GM21717 (cell line): ENCODE measurements around the gene FAM43A.

ENCODE experiments used
- ATAC-seq: cut with Tn5 transposase; IDR thresholded peaks from one replicate; pipeline ENCODE4 v1.9.1; 2021; ENCODE audit warnings: mild to moderate bottlenecking, moderate library complexity; ENCODE audit not compliant: unreplicated experiment

Gene FAM43A

DNA sequence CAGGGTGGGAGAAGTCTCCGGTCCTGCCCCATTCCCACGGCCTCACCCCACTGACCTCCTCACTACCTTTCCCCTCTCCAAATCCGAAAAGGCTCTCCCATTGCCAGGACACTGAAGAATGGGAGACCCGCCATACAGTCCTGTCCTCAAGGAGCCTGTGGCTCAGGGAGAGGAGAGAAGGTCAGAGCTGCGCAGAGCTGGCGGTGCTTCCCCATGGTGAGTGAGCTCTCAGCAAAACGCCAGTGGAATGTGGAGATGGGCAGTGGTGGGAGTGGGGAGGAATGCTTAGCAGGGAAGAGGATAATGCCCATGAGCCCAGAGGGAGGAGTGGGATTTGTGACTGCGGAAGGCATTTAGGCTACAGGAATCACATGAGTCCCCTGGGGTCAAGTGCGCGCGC is 20.1 kb downstream of the FAM43A start:
- no peak for ATAC-seq

DNA sequence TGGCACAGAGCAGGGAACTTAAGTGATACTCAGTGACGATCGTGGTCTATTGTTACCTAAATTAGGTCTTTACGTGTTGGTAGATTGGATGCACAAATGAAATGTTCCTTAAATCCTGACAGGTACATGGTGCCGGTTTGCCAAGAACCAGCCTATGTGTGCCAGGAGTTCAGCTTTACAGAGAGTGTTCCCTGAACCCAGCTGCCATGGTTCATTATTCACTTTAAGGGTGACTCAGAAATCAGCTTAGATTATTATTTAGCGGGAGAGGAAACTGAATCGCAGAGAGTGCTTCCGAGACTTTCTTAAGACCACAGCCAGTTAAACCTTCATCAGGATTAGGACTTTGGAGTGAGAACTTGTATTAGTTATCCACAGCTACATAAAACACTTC is 21.5 kb downstream of the FAM43A start:
- no peak for ATAC-seq

DNA sequence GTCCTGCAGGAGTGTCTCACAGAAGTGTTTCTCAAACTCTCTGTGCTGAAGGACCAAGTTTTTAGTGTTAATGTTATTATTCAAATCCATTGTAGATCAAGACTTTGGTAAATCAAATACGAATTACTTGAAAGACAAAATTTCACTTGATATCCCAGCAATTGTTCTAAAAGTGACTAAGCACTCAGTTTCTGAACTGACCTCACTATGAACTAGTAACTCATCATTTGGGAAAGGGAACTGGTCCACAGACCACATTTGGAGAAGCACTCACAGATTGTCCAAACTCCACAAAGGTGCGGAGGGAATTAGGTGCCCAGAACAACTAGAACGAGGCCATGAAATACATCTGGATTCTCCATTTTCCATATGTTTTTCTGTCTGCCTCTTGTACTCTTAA is 25.6 kb downstream of the FAM43A start:
- no peak for ATAC-seq

DNA sequence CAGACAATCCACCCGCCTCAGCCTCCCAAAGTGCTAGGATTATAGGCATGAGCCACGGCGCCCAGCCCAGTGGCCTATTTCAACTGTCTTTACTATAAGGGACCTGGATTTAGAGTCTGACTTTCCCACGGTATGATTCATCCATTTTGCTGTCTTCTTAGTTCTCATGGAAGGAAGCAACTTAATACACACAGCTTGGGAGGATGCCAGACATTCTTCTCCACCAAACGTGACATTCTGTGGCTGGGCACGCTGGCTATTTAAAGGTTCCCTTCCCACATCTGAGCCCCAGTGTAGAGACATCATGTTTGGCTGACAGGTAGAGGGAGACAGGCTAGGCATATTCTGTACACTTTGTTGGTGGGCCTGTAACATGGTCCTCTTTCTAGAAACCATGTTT is 26.2 kb downstream of the FAM43A start:
- no peak for ATAC-seq

DNA sequence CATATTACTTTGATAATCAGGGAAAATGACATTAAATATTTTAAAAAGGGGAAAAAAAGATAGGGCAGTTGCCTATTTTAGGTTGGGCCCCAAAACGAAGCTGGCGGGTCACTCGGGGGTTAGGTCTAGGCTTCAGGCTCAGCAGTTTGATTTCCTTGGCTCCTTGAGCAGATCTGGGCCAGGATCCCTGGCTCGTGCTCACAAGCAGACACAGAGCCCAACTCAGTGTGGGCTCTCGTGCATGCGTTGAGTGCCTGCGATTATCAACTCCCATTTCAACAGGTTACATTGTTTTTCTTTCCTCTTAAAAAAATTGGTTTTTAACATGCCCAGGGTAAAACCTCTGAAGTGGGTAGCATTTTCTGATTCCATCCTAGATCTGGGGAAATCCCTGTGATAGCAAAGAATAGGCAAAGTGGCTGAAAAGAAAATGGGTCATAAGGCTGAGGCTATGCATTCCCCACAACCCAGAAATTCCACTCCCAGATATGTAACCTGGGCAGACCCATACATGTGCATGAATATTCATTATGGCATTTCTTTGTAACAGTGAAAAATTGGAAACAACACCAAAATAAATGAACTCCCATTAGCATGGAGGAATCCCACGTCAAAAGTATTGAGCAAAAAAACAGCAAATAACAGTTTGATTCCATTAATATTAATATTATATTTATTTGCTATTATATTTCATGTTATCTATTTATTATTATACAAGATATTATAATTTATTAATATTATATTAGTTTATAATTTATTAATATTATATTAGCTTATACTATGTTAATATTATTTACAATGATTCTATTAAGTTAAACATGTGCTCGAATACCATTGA is 27.8 kb downstream of the FAM43A start:
- no peak for ATAC-seq

DNA sequence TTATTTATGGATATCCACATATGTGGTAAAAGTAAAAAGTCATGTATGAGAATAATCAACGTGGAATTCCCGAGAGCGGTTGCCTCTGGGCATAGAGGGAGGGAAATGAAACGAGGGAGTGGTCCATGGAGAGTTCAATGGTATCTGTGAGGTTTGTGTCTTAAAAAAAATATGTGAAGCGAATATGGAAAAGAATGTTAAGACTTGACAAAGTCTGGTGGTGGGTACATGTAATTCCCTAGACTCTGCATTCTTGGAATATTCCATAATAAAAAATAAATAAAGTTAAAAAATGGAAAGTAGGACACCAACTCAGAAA is 28.4 kb downstream of the FAM43A start:
- ATAC-seq = no peak

DNA sequence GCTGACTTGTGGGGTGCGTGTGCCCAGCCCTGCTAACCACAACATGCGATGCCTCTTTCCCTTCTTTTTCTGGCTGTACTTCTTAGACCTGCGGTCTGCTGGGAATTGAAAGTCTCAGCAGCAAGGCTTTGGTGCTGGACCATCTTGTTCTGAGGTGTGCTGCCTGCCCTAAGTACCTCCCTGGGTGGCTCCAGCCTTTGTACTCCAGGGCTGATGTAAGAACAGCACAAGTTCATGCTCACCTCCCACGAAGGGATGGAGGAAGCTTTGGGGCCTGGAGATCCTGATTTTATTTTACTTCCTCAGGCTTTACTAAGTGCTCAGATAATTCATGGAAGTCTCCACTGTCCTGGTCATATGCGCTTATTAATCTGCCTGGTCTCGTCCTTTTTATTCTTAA is 28.9 kb downstream of the FAM43A start:
- ATAC-seq = no peak

DNA sequence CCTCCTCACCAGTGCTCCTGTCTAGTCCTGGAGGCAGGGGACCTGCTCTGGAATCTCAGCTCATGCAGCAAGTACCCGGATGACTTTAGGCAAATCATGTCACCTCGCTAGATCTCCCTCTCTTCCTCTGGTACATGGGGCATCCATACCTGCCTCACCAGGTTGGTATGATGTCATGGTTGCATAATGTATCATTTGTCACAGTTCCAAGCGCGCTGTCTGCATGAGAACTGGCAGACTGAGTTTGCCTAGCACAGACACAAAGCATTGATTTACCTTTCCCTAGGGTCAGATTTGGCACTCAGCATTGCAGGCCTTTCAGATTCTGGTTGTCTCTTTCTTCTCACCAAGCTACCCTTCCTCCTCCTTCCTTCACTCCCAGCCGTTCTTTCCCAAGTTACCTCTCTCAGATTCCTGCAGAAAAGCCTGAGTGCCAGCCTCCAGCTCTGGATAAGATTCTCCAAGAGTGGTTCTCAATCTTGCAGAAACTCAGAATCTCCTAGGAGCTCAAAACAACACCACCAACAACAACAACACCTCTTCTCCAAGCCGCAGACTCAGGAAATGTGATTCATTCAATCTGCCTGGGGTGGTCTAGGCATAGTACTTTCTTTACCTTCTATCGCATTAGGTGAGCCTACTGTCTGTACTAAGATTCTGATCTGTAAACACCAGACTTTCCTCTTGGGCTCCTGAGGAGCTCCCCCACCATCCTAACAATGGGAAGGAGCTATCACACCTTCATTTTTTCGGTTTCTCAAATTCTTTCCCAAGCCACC is 29.5 kb downstream of the FAM43A start:
- no peak for ATAC-seq

DNA sequence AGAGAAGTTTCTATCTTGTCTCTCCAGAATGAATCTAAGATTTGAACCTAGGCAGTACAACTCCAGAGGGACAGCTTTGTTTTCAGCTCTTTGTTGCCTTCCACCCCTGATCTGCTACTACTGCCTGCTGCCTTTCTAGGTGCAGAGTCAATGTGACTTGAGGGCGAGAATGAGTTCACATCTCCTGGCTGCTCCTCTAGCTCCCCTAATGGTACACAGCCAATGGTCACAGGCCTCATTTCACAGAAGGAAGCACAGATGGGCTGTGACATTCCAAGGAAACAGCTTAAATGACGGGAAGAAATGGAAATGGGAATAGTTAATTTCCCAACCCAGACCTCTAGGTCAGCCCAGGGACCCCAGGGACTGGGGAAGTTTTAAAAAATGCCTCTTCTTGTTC is 32.4 kb downstream of the FAM43A start:
- no peak for ATAC-seq

DNA sequence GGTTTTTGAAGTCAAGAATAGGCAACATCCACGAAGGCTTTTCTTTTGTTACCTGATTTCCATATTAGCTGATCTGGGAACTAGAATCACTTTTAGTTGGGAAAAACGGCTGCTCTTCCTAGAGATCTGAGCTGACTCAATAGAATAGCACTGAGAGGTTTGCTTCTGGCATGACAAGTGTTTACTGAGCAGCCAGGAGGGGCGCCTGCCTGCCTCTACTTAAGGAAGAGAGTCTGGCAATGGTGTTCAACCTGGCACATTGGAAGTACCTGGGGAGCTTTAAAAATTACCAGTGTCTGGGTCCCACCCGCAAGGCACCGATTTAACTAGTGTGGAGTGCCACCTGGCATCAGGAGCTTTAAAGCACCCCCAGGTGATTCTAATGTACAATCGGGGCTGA is 34.4 kb downstream of the FAM43A start:
- ATAC-seq = no peak

DNA sequence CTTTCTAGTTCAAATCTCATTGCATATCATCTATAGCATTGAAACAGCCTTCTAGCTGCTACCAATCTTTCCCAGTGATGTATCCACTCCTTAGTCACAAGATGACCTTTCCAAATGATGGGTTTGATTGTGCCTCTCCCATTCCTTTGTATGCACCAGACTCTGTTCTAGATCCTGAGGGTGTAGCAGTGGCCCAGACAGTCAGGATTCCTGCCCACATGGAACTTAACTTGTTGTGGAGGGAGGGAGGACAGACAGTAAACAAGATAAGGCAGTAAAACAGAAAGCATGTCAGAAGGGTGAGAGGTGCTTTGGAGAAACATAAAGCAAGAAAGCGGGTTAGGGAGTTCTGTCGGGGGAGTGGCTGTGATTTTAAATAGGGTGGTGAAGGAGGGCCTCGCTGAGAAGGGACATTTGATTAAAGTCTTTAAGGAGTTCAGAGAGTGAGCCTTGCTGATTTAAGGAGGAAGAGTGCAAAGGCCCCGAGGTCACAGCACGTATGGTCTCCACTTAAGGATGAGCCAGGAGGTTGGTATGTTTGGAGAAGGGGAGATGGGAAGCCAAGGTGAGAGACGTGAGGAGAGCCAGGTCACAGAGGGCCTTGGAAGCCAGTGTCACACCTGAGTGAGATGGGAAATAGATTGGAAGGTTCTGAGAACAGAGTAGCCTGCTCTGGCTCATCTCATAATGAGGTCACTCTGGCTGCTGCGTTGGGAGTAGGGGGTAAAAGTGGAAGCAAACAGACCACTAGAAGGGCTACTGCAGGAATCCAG is 38.3 kb downstream of the FAM43A start:
- no peak for ATAC-seq

DNA sequence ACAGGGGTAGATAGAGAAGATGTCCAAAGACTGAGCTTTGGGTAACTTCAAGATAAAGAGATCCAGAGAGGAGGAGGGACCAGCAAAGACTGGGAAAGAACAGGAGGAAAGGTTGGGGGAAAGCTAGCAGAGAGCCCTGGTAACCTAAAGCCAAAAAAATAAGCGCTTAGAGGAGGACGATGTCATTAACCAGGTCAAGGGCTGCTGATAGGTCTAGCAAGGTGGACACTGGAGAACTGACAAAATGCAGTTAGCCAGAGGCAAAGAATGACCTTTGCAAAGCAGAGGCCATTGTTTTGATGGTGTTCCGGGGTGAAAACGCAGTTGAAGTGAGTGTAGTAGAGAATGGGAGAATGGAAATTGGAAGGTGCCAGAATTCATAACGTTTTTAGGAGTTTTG is 39.7 kb downstream of the FAM43A start:
- no peak for ATAC-seq

DNA sequence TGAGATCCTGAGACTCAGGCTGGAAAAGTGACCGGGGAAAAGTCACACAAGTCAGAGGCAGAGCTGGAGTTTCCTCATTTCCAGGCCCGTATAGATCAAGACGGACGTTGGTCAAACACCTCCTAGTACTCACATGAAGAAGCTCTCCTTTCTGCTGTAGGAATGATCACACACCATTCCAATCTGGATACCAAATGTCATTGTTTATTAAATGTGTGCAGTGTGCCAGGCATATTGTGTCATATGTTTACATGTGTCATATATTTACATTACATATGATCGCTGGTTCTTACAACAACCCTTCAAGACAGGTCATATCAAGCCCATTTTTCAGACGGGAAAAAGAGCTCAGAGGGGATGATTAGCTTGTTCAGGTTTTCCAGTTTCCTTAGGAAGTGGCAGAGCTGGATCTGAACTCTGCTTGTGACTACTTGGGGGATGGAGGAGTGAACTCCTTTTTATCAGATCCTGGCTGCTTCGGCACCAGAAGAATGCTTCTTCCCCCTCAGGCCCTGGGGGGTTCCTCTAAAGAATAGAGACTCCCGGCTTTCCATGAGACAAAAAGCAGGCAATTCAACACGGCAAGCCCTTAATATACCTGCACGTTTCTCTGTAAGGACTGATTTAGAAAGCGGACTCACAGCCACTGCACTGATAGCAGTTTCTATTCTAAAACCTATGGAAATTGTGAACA is 41.9 kb downstream of the FAM43A start:
- no peak for ATAC-seq

DNA sequence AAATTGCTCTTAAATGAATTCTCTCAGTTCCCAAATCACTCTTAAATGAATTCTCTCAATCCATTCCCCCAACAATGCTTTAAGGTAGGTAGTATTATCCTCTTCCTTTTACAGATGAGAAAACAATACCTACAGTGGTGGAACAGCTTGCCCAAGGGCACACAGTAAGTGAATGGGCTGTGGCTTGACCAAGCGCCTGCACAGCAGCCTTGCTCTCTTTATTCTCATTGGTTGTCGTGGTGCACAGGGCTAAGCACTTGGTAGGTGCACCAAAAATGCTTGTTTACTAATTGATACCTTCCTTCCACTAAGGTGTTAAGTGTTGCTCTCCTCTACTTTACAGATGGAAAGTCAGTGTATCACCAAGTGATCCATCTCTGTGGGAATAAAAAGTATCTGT is 43.3 kb downstream of the FAM43A start:
- ATAC-seq = no peak

DNA sequence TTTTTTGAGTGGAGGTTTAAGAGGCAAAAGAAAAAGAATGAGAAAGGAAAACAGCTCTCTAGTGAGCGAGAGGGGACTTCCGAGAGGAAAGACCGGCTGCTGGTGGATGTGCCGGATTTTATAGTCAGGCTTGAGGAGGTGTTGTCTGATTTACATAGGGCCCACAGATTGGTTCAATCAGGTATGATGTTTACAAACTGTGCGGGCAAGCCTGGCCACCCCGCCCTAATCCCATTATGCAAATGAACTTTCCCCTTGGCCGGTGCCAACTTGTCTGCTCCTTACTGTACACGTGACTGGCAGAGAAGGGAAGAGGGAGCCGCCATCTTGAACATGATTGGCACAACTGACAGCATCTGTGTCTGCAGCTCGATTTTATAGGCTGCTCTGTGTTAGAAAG is 44.7 kb downstream of the FAM43A start:
- no peak for ATAC-seq

DNA sequence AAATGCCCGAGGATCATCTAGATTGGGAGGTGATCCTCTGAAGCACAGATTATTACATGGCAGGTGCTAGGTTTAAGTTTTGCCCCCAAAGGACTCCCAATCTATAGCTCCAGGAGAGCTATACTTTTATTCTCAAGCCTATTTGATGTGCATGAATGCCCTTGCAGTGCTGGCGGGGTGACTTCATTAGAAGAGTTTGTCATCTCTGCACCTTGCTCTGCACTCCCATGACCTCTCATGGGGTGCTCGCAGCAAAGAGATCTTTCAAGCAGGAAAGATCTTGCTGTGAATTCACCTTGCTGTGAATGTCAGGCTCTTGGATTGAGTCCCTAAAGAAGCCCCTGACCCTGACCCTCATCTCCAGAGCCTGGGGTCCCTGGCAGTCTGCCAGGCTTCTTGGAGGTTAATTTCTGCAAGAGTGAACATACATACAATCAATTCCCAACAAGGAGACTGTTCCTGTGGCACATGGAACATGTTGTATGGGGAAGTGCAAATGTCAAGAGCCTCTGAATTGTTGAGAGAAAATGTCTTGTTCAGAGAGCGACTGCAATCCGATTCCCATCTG is 45.9 kb downstream of the FAM43A start:
- ATAC-seq = no peak

DNA sequence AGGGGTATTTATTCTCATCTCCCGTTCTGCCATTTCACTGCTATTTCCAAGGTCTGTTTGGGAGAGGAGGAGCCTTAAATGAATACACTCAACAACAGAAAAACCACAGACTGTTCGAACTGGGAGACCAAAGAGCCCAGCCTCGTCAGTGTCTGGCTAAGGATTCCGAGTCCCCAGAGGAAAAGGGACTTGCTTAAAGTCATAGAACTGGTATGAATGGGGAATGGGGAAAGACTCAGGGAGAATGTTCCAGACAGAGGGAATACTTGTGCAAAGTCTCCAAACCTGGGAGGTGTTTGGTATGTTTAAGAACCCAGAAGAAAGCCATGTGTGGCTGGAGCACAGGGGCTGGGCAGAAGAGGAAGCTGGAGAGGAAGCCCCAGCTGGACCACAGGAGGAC is 46.9 kb downstream of the FAM43A start:
- ATAC-seq = no peak

DNA sequence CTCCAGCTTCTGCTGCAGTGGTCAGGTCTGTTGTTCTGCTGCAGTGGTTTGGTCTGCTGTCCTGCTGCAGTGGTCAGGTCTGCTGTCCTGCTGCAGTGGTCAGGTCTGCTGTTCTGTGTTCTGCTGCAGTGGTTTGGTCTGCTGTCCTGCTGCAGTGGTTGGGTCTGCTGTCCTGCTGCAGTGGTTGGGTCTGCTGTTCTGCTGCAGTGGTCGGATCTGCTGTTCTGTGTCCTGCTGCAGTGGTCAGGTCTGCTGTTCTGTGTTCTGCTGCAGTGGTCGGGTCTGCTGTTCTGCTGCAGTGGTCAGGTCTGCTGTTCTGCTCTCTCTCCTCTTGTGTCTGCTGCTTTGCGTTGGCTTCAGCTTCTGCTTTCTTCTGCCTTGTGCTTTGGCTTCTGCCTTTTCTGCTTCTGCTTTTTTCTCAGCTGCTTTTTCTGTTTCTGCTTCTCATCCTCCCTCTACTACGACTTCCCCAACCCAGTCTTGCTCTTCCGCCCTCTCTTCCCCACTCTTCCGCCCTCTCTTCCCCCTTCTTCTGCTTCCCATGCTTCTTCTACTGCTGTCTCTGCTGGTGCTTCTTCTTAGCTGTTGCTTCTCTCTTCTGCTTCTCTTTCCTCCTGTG is 50.7 kb downstream of the FAM43A start:
- ATAC-seq = no peak

DNA sequence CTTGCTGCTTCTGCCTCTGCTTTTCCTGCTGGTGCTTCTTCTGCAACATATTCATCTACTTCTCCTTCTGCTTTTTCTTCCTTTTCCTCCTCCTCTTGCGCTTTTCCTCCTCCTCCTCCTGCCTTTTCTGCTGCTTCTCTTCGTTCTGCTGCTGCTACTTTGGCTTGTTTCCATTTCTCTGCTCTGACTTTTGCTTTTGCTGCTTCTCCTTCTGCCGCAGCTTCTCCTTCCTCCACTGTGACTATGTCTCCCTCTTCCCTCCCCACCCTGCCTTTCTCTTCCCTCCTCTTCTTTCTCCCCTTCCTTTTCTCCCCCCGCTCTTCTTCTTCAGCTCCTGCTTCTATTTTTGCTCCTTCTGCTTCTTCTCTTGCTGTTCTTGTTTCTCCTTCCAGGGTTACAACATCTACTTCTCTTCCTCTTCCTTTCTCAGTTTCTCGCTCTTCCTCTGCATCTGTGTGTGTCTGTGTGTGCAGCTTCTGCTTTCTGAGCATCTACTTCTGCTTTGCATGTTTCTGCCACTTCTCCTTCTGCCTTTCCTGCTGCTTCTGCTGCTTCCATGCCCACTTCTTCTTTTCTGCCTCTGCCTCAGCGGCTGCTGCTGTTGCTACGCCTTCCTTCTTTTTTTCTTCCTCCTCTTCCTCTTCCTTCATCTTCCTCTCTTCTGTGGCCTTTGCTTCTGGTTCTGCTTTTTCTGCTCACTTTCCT is 51.4 kb downstream of the FAM43A start:
- ATAC-seq = no peak
